ENCODE results near the gene HDAC10. TPM values are rescaled to one million over a fixed set of nuclear protein-coding genes. Genes with fewer than 3 reads are reported as not detected.

Gene HDAC10
- polyA plus RNA-seq, 1 of the 3 experiments (the other 2 are of a cell fraction): 51.9 TPM

- ChIA-PET POLR2A (no interaction called here), CTCF (interaction anchor here (0.7 to 3.9 kb wide), 8 partner anchors 9 to 179 kb away, joined by 3 to 52 read pairs (median 4); no protein-coding TSS in a partner anchor)
- TF ChIP-seq RCOR1 (IDR thresholded peaks at IDR 0.05; ENCODE audit: low read length): no peak
- H3K4me2 ChIP-seq: no peak overlapping the region
- H3K4me1 ChIP-seq (ENCODE audit: control insufficient read depth in 1 of 2, insufficient read depth in 2 of 2, low read depth in 1 of 2, low read length in 1 of 2): no peaks in the 10 kb centered on the region; a peak in 1 of 4 replicates
- no peak overlapping the region for H3K27ac ChIP-seq (ENCODE audit: low read depth in 2 of 2, low read length in 1 of 2)
- H3K36me3 ChIP-seq (replicated peaks in 1 of 2; ENCODE audit: control insufficient read depth in 1 of 2, insufficient read depth in 2 of 2, low read length in 1 of 2): peaks cover 41 to 42% of the 10 kb centered on the region in 2 experiments
- H3K4me3 ChIP-seq (ENCODE audit: low read depth in 2 of 2, low read length in 1 of 2): no peak overlapping the region; a peak in 1 of 4 replicates
- no peaks in the 10 kb centered on the region for H3K9me2 ChIP-seq
- peaks cover 14% of the 10 kb centered on the region for H3F3A ChIP-seq (replicated peaks; ENCODE audit: insufficient read depth)
- H4K20me1 ChIP-seq (ENCODE audit: insufficient read depth): 0 out of 2 replicates have a peak, but pooled peaks cover 16% of the 10 kb centered on the region
- no peaks in the 10 kb centered on the region for H3K9me3 ChIP-seq
- no peak overlapping the region for H3K9ac ChIP-seq
- WGBS (ENCODE audit: low lambda C conversion rate): 92% methylated on average over 5 of the region's 31 CpGs
- no peak overlapping the region for H2AFZ ChIP-seq (ENCODE audit: low read depth)
- no peak for DNase-seq
- H3K79me2 ChIP-seq (ENCODE audit: insufficient read depth): peaks cover 34% of the 10 kb centered on the region
- no peaks in the 10 kb centered on the region for H3K27me3 ChIP-seq (ENCODE audit: insufficient read depth)
These were observed 41.8 kb downstream of the HDAC10 start for GRCh38 chr22:50208939-50209892.

- ChIA-PET CTCF (interaction anchor here (0.7 to 3.9 kb wide), 9 partner anchors 10 to 278 kb away, joined by 3 to 52 read pairs (median 4); no protein-coding TSS in a partner anchor), POLR2A (no interaction called here)
- Histone ChIP-seq H3K36me3 (replicated peaks in 1 of 2; ENCODE audit: control insufficient read depth in 1 of 2, insufficient read depth in 2 of 2, low read length in 1 of 2) (peaks cover 38 to 42% of the 10 kb centered on the region in 2 experiments), H3K4me3 (ENCODE audit: low read depth in 2 of 2, low read length in 1 of 2) (no peak overlapping the region), H2AFZ (ENCODE audit: low read depth) (no peak overlapping the region), H3K9me2 (no peaks in the 10 kb centered on the region), H3F3A (replicated peaks; ENCODE audit: insufficient read depth) (peaks cover 14% of the 10 kb centered on the region), H3K9ac (no peak overlapping the region), H3K79me2 (ENCODE audit: insufficient read depth) (peaks cover 34% of the 10 kb centered on the region), H3K27ac (ENCODE audit: low read depth in 2 of 2, low read length in 1 of 2) (no peak overlapping the region), H4K20me1 (ENCODE audit: insufficient read depth) (0 out of 2 replicates have a peak, but pooled peaks cover 16% of the 10 kb centered on the region), H3K27me3 (ENCODE audit: insufficient read depth) (no peaks in the 10 kb centered on the region), H3K9me3 (no peaks in the 10 kb centered on the region), H3K4me2 (no peak overlapping the region), H3K4me1 (ENCODE audit: control insufficient read depth in 1 of 2, insufficient read depth in 2 of 2, low read depth in 1 of 2, low read length in 1 of 2) (no peaks in the 10 kb centered on the region; a peak in 1 of 4 replicates)
- TF ChIP-seq RAD21 (IDR thresholded peaks at IDR 0.05; ENCODE audit: low read length) (no peak), SMC3 (IDR thresholded peaks at IDR 0.05; ENCODE audit: low read depth, low read length) (no peak), SIN3A (IDR thresholded peaks at IDR 0.05; ENCODE audit: borderline replicate concordance, low read depth, low read length) (no peak), IRF3 (IDR thresholded peaks at IDR 0.05; ENCODE audit: low read depth, low read length) (no peak), ZBTB33 (IDR thresholded peaks at IDR 0.05; ENCODE audit: borderline replicate concordance, low read depth) (no peak), FOXM1 (IDR thresholded peaks at IDR 0.05; ENCODE audit: low read depth) (no peak), TCF12 (IDR thresholded peaks at IDR 0.05) (no peak), REST (IDR thresholded peaks at IDR 0.05; ENCODE audit: low read depth, low read length) (no peak), JUND (IDR thresholded peaks at IDR 0.05) (no peak)
- DNase-seq: no peak
- WGBS (ENCODE audit: low lambda C conversion rate): 92% methylated on average over 14 of the region's 22 CpGs
These were observed 42.6 kb downstream of the HDAC10 start for GRCh38 chr22:50208430-50208938.
